Fibroblast of pulmonary artery (primary cell): ENCODE measurements around the gene ITPR1.

Experiments used
- DNase-seq: peaks from one replicate; pipeline ENCODE4 v3.0.0-alpha.2; 2010; ENCODE audit warnings: low read depth
- H3K4me3 ChIP-seq: replicated peaks from 2 replicates; pipeline ENCODE4 v1.5.1; 2011; ENCODE audit warnings: low read depth, mild to moderate bottlenecking, control low read depth, low read length, moderate library complexity
- CTCF ChIP-seq: IDR thresholded peaks from 2 replicates; pipeline ENCODE4 v1.5.1; 2011; ENCODE audit warnings: mild to moderate bottlenecking, control low read depth, low read length, inconsistent platforms; ENCODE audit errors: missing control alignments

Gene ITPR1

GRCh38 chr3:4805662-4806061, 312.5 kb downstream of the ITPR1 start:
- H3K4me3 ChIP-seq: no peak overlapping the region
- DNase-seq: no peak
- no peak for TF ChIP-seq CTCF

DNA sequence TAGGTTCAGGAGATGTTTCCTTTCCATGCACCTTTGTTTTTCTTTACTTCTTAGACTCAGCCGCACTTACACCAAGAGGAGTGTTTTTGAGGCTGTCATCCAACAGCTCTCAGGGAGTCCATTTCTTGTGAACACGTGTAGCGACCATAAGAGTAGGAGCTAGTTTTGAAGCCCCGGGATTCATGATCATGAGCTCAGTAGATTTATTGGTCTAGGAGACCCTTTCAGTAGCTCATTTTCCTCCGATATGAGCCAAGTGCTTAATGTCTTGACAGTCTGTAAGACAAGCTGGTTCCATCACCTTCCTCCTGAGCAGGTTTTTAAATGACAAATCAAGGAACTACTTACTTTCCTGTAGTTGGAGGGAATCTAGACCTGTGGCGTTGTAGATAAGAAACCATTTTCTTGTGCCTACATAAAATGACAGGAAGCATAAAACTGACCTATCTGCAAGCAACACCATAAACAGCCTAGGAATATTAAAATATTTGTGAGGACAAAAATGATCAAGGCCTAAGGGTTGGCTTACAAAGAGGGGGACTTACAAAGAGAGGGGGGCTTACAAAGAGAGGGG, 313.5 kb downstream of the ITPR1 start:
- H3K4me3 ChIP-seq: no peak overlapping the region
- DNase-seq: no peak
- TF ChIP-seq CTCF: no peak

DNA sequence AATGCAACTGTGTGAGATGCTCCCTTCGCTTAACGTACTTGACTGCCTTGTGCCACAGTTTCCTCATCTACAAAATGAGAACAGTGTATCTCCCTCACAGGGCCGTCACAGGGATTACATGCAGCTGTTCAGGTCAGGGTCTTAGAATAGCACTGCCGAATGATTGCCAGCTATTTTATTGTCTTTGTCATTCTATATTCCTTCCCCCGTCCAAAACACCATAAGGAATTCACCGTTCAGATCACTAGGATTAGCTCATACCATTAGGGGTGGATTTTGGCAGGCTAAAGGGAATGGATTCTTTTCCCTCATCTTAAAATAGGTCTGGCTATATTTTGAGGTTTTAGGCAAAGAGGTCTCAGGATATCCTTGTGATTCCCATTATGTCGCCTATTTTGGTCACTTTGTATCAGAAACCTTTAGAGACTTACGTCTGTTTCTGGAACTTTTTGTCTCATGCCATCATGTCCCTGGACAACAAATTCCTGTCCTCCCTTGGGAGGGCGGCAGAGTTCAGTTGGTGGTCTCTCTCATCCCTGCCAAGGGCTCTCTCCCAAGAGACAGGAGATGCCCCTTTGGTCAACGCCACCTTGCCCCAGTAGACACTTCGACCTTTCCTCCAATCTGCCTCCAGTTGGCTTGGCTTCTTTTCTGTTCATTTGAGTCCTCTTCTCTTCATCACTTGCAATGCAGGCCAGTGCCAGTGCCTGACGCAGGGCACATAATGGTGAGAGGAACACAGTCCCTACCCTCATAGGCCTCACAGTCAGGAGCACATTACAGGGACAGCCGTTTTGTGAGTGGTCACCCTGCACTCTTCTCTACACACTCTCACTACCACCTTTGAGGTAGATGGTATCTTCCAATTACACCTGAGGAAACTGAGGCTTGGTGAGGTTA, 314.5 kb downstream of the ITPR1 start:
- DNase-seq: no peak
- no peak for TF ChIP-seq CTCF
- H3K4me3 ChIP-seq: no peak overlapping the region

DNA sequence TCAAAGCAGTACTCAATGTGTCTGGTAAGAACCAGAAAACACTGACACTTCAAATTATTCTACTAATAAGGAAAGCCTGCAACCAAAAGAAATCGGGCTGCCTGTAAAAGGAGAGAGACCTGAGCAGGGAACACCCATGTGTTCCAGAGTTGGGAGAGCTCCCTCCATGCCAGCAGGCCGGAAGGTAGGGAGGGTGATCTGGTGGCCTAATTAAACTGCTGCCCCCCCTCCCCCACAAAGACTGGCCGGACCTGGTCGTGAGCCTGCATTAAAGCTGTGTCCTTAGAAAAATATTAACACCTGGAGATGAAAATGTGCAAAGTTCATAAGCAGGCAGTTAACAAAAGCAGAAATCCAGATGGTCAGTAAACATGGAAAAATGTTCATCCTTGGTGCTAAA, 315.5 kb downstream of the ITPR1 start:
- no peak overlapping the region for H3K4me3 ChIP-seq
- DNase-seq: no peak
- TF ChIP-seq CTCF: no peak

DNA sequence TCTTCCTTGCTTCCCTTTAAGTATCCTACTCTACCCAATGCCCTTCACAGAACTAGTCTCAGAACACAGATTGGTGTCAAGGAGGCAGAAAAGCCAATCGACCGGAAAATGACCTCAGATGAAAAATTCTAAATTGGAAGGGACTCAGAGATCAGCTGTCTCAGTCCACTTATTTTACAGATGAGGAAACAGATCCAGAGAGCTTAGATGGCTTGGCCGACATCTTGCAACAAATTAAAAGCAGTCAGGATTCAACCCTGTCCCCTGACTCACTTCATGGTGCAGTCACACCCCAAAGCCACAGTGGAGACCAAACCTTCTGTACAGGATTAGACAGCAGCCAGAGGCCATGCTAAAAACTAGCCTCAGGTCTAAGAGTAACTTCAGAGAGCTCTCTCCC, 316.8 kb downstream of the ITPR1 start:
- no peak for DNase-seq
- no peak for TF ChIP-seq CTCF
- H3K4me3 ChIP-seq: no peak overlapping the region

GRCh38 chr3:4812591-4812990, 319.4 kb downstream of the ITPR1 start:
- DNase-seq: no peak
- no peak for TF ChIP-seq CTCF
- H3K4me3 ChIP-seq: no peak overlapping the region
